ENCODE results near the gene BIK.

BIK gene

GRCh38 chr22:43164636-43165035 is 54.1 kb downstream of the BIK start:
- peak; percentile 18 to 21 for DNase-seq

- DNase-seq: no peak
Measured at GRCh38 chr22:43166132-43166930, 55.8 kb downstream of the BIK start.

GRCh38 chr22:43167001-43167589 is 56.5 kb downstream of the BIK start:
- no peak for DNase-seq

- no peak for DNase-seq
Measured at GRCh38 chr22:43168471-43169309, 58.1 kb downstream of the BIK start.

GRCh38 chr22:43169310-43170130 is 59.0 kb downstream of the BIK start:
- DNase-seq: no peak

GRCh38 chr22:43170131-43170480 is 59.6 kb downstream of the BIK start:
- DNase-seq: no peak

GRCh38 chr22:43171019-43171491 is 60.5 kb downstream of the BIK start:
- DNase-seq: no peak

GRCh38 chr22:43171607-43172006 is 61.1 kb downstream of the BIK start:
- DNase-seq: no peak

- no peak for DNase-seq
Measured at GRCh38 chr22:43172191-43172590, 61.6 kb downstream of the BIK start.

- no peak for DNase-seq
Measured at GRCh38 chr22:43173566-43173965, 63.0 kb downstream of the BIK start.

- no peak for DNase-seq
Measured at GRCh38 chr22:43173976-43174720, 63.6 kb downstream of the BIK start.

GRCh38 chr22:43174941-43175531 is 64.5 kb downstream of the BIK start:
- DNase-seq: no peak

- DNase-seq: no peak
Measured at GRCh38 chr22:43176090-43176489, 65.5 kb downstream of the BIK start.

- DNase-seq: no peak
Measured at GRCh38 chr22:43177479-43177878, 66.9 kb downstream of the BIK start.

All from Kasumi-1 (cell line).